Transverse colon (tissue), 4 donors: ENCODE measurements around the gene ADK. TPM values are rescaled to one million over a fixed set of nuclear protein-coding genes. Genes with fewer than 3 reads are reported as not detected.

Experiments used
- DNase-seq: peaks from one replicate; pipeline ENCODE4 v3.0.0-alpha.2; 2019
- H3K27ac ChIP-seq, 4 donors: fragments of 200-600 bp; sonication (generic); 2 replicates each; pipeline ENCODE4 v1.5.1; 2016 to 2018; ENCODE audit warnings: inconsistent platforms in 4 of 4
- H3K27me3 ChIP-seq: fragments of 200-600 bp; sonication (generic); 2 replicates; pipeline ENCODE4 v1.5.1; 2017; ENCODE audit warnings: inconsistent platforms
- H3K36me3 ChIP-seq, 4 donors: fragments of 200-600 bp; sonication (generic); 2 replicates each; pipeline ENCODE4 v1.5.1; 2017 to 2019; ENCODE audit warnings: inconsistent platforms in 4 of 4
- H3K4me1 ChIP-seq, 4 donors: fragments of 200-600 bp; sonication (generic); 2 replicates each; pipeline ENCODE4 v1.5.1; 2017 to 2020; ENCODE audit warnings: inconsistent platforms in 4 of 4
- H3K4me3 ChIP-seq, 4 donors: fragments of 200-600 bp; sonication (generic); 1 replicate in 1 of 4; 2 replicates in 3 of 4; pipeline versions ENCODE4 v1.5.1 to v1.6.1; 2017 to 2019; ENCODE audit warnings: inconsistent platforms in 4 of 4
- H3K9me3 ChIP-seq, 2 donors: fragments of 200-600 bp; sonication (generic); 2 replicates each; pipeline ENCODE4 v1.5.1; 2017 to 2019; ENCODE audit warnings: inconsistent platforms in 2 of 2
- CTCF ChIP-seq, 5 experiments: fragments of 200-600 bp in 3 of 5; fragments of 450-650 bp in 2 of 5; sonication (generic) in 3 of 5; IDR thresholded peaks; 1 replicate in 2 of 5; 2 replicates in 3 of 5; pipeline ENCODE4 v1.5.1; 2016 to 2017; ENCODE audit warnings: antibody characterized with exemption in 5 of 5, inconsistent platforms in 3 of 5, mild to moderate bottlenecking in 2 of 5, moderate library complexity in 1 of 5
- EP300 ChIP-seq: sonication (generic); formaldehyde crosslinking; IDR thresholded peaks from one replicate; pipeline ENCODE4 v1.6.1; 2017; ENCODE audit warnings: antibody characterized with exemption, low read depth
- POLR2A ChIP-seq: fragments of 450-650 bp; IDR thresholded peaks from one replicate; pipeline ENCODE4 v1.6.1; 2016; ENCODE audit warnings: antibody characterized with exemption, mild to moderate bottlenecking, moderate library complexity
- POLR2AphosphoS5 ChIP-seq, 3 donors: sonication (generic); formaldehyde crosslinking; IDR thresholded peaks; one replicate each; pipeline ENCODE4 v1.6.1; 2016; ENCODE audit warnings: antibody characterized with exemption in 3 of 3
- WGBS, 2 donors: methylation state at CpG; one replicate each; pipeline ENCODE4 v1.1.5; 2018; ENCODE audit warnings: low coverage in 1 of 2; 5-methylcytosine and 5-hydroxymethylcytosine counted together
- in situ Hi-C, 4 donors: fragments of 200-750 bp; cut with MboI; loops; one replicate each; pipeline versions ENCODE4 v1.15.0 to v1.15.1; 2017; ENCODE audit warnings: low sequenced_read_pairs in 3 of 4, low pct_ligation_motif_present in 1 of 4, low pct_unique_long_range_greater_than_20kb in 1 of 4
- intact Hi-C: fragments of 100-400 bp; cut with DNase I; formaldehyde crosslinking; loops from one replicate; pipeline ENCODE4 v1.15.1; 2023; ENCODE audit warnings: low total_unique reads
- total RNA-seq, 4 donors: library from RNA; depleted of rRNA; stranded (reverse); fragments of >200 nt; gene quantifications; one replicate each; pipeline ENCODE4 v1.1.0, GENCODE V29; 2016

The ADK gene
- total RNA-seq, 4 donors from 2014 or later, result 6.8 to 25.2 (median 14.8) TPM

- WGBS, 2 donors, result 96 to 100% methylated on average over 1 of the region's 1 CpG
- TF ChIP-seq POLR2A, result no peak
- no peak for TF ChIP-seq EP300
- TF ChIP-seq POLR2AphosphoS5 (IDR thresholded peaks at IDR 0.05), result no peak
- no peak for TF ChIP-seq CTCF (IDR thresholded peaks at IDR 0.05)
- Histone ChIP-seq H3K4me3 (no peak overlapping the region), H3K27ac (no peak overlapping the region), H3K9me3 (no peaks in the 10 kb centered on the region), H3K4me1 (peaks cover 0 to 5% (median 2%) of the 10 kb centered on the region in 4 donors), H3K36me3 (no peaks in the 10 kb centered on the region), H3K27me3 (no peaks in the 10 kb centered on the region)
- intact Hi-C loops (loop anchor here (5.0 kb wide), 1 partner anchor 857 kb away; a partner anchor contains a TSS), in situ Hi-C loops (loop anchor here in 3 of 4 donors (10.0 to 25.0 kb wide), 3 partner anchors 762 to 987 kb away; partner anchors contain the start of gene COMTD1 (in 3 of the 3))
- no peak for DNase-seq
These were observed 98.8 kb downstream of the ADK start for GRCh38 chr10:74249865-74250264.

- Histone ChIP-seq H3K4me3 (no peak overlapping the region), H3K27ac (no peak overlapping the region), H3K27me3 (no peaks in the 10 kb centered on the region), H3K36me3 (no peaks in the 10 kb centered on the region), H3K9me3 (no peaks in the 10 kb centered on the region), H3K4me1 (peaks cover 0 to 17% (median 7%) of the 10 kb centered on the region in 4 donors)
- in situ Hi-C loops (loop anchor here in 3 of 4 donors (25.0 kb wide), 2 partner anchors 757 to 982 kb away; partner anchors contain the start of gene COMTD1 (in 3 of the 3)), intact Hi-C loops (no loop called here)
- no peak for TF ChIP-seq EP300
- no peak for TF ChIP-seq CTCF (IDR thresholded peaks at IDR 0.05)
- TF ChIP-seq POLR2AphosphoS5 (IDR thresholded peaks at IDR 0.05), result no peak
- TF ChIP-seq POLR2A, result no peak
- no peak for DNase-seq
These were observed 104.2 kb downstream of the ADK start for GRCh38 chr10:74255214-74255613.

- no peak for DNase-seq
- H3K27me3 ChIP-seq, result no peaks in the 10 kb centered on the region
- no peak overlapping the region for H3K4me3 ChIP-seq
- no peak overlapping the region for H3K27ac ChIP-seq
- in situ Hi-C loops (loop anchor here in 3 of 4 donors (25.0 kb wide), 2 partner anchors 756 to 981 kb away; partner anchors contain the start of gene COMTD1 (in 3 of the 3)), intact Hi-C loops (no loop called here)
- H3K4me1 ChIP-seq, result peaks cover 0 to 17% (median 7%) of the 10 kb centered on the region in 4 donors
- no peaks in the 10 kb centered on the region for H3K36me3 ChIP-seq
- TF ChIP-seq EP300, result no peak
- 72 to 80% methylated on average over 2 to 4 of the region's 4 CpGs for WGBS, 2 donors
- H3K9me3 ChIP-seq, result no peaks in the 10 kb centered on the region
These were observed 104.9 kb downstream of the ADK start for GRCh38 chr10:74255888-74256357.

- H3K4me3 ChIP-seq, result no peak overlapping the region
- no peak for DNase-seq
- TF ChIP-seq POLR2AphosphoS5 (IDR thresholded peaks at IDR 0.05) (no peak), CTCF (IDR thresholded peaks at IDR 0.05) (no peak), EP300 (no peak), POLR2A (no peak)
- intact Hi-C loops (loop anchor here (10.0 kb wide), 1 partner anchor 972 kb away; the partner anchor contains the start of gene COMTD1), in situ Hi-C loops (loop anchor here (10.0 to 25.0 kb wide), 5 partner anchors 749 to 974 kb away; partner anchors contain the start of gene COMTD1 (in 4 of the 4))
- no peaks in the 10 kb centered on the region for H3K27me3 ChIP-seq
- WGBS, 2 donors, result 84 to 93% methylated on average over 2 of the region's 2 CpGs
- no peaks in the 10 kb centered on the region for H3K36me3 ChIP-seq
- H3K27ac ChIP-seq, result no peak overlapping the region
- H3K9me3 ChIP-seq, result no peaks in the 10 kb centered on the region
- H3K4me1 ChIP-seq, result peaks cover 0 to 5% (median 2%) of the 10 kb centered on the region in 4 donors
These were observed 111.8 kb downstream of the ADK start for GRCh38 chr10:74262856-74263255.
